ENCODE data around the gene MUC5AC. TPM values are rescaled to one million over a fixed set of nuclear protein-coding genes. Genes with fewer than 3 reads are reported as not detected.

The MUC5AC gene
- total RNA-seq, 1 experiment from 2014 or later: under 0.01 TPM

DNA sequence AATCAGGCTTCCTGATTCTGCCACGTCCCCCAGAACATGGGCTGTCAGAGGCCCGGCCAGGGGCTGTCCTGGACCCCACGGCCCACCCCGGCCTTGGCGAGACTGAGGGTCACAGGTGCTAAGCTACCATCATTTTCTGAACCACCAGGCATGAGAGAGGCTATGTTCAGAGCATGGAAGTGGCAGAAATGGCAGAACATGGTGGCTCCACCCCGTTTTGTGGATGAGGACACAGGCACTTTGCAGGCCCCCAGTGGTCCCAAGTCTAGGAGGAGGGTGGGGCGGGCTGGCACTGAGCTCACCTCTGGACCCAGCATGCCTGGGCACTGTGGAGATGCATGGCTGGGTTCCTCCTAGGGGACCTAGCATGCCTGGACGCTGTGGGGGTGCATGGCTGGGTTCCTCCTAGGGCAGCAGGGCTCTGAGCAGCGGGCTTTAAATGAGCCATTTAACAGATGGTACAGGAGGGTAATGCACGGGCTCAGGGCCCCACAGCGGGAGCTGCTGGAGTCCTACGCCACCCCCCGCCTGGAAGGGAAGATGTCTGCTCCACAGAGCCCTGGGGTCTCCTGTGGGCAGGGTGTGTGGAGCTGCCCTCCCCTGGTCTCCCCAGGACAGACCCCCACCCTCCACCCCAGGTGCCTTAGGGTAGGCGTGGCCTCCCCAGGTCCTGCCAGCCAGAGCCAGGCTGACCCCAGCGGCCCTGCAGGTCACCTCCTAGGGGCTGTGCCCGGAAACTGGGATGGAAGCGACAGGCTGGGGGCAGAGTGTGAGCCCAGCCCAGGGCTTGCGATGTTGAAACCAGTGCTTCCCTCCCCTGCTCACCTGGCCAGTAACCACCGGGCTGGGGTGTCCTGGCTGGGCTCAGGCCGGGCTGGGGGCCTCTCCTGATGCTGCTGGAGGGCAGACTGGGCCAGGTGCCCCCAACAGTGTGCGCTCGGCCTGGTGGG lies 6.1 kb upstream of the MUC5AC start:
- CTCF ChIA-PET: interaction anchor here (0.5 to 1.1 kb wide), 2 partner anchors 11 to 258 kb away, joined by 3 read pairs; no protein-coding TSS in a partner anchor
- H3K27ac Mint-ChIP-seq: no peak overlapping the region
- POLR2A ChIA-PET: no interaction called here
- H3K27me3 Mint-ChIP-seq (ENCODE audit: low read depth): no peaks in the 10 kb centered on the region
- ATAC-seq: no peak
- DNase-seq (ENCODE audit: low spot score): no peak
- no peaks in the 10 kb centered on the region for H3K4me1 Mint-ChIP-seq
- H3K4me3 Mint-ChIP-seq: no peak overlapping the region
- peaks cover 4% of the 10 kb centered on the region for H3K36me3 Mint-ChIP-seq
- peaks cover 19% of the 10 kb centered on the region for H3K9me3 Mint-ChIP-seq
- TF ChIP-seq KAT7 (CRISPR knock-in tag; IDR thresholded peaks at IDR 0.05; ENCODE audit: borderline replicate concordance): no peak
- no peak for TF ChIP-seq HMGA2 (CRISPR knock-in tag; IDR thresholded peaks at IDR 0.05)
- TF ChIP-seq ZBTB21 (CRISPR knock-in tag; IDR thresholded peaks at IDR 0.05; ENCODE audit: borderline replicate concordance): no peak
- TF ChIP-seq CREB1 (CRISPR knock-in tag; IDR thresholded peaks at IDR 0.05): no peak
- no peak for TF ChIP-seq GRHL2 (CRISPR knock-in tag; IDR thresholded peaks at IDR 0.05; ENCODE audit: insufficient replicate concordance, severe bottlenecking)
- TF ChIP-seq, protein P1, sequence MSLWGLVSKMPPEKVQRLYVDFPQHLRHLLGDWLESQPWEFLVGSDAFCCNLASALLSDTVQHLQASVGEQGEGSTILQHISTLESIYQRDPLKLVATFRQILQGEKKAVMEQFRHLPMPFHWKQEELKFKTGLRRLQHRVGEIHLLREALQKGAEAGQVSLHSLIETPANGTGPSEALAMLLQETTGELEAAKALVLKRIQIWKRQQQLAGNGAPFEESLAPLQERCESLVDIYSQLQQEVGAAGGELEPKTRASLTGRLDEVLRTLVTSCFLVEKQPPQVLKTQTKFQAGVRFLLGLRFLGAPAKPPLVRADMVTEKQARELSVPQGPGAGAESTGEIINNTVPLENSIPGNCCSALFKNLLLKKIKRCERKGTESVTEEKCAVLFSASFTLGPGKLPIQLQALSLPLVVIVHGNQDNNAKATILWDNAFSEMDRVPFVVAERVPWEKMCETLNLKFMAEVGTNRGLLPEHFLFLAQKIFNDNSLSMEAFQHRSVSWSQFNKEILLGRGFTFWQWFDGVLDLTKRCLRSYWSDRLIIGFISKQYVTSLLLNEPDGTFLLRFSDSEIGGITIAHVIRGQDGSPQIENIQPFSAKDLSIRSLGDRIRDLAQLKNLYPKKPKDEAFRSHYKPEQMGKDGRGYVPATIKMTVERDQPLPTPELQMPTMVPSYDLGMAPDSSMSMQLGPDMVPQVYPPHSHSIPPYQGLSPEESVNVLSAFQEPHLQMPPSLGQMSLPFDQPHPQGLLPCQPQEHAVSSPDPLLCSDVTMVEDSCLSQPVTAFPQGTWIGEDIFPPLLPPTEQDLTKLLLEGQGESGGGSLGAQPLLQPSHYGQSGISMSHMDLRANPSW (CRISPR knock-in tag; conservative IDR thresholded peaks at IDR 0.05; ENCODE audit: low read depth): no peak
- TF ChIP-seq, protein P2, sequence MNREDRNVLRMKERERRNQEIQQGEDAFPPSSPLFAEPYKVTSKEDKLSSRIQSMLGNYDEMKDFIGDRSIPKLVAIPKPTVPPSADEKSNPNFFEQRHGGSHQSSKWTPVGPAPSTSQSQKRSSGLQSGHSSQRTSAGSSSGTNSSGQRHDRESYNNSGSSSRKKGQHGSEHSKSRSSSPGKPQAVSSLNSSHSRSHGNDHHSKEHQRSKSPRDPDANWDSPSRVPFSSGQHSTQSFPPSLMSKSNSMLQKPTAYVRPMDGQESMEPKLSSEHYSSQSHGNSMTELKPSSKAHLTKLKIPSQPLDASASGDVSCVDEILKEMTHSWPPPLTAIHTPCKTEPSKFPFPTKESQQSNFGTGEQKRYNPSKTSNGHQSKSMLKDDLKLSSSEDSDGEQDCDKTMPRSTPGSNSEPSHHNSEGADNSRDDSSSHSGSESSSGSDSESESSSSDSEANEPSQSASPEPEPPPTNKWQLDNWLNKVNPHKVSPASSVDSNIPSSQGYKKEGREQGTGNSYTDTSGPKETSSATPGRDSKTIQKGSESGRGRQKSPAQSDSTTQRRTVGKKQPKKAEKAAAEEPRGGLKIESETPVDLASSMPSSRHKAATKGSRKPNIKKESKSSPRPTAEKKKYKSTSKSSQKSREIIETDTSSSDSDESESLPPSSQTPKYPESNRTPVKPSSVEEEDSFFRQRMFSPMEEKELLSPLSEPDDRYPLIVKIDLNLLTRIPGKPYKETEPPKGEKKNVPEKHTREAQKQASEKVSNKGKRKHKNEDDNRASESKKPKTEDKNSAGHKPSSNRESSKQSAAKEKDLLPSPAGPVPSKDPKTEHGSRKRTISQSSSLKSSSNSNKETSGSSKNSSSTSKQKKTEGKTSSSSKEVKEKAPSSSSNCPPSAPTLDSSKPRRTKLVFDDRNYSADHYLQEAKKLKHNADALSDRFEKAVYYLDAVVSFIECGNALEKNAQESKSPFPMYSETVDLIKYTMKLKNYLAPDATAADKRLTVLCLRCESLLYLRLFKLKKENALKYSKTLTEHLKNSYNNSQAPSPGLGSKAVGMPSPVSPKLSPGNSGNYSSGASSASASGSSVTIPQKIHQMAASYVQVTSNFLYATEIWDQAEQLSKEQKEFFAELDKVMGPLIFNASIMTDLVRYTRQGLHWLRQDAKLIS (CRISPR knock-in tag; IDR thresholded peaks at IDR 0.05; ENCODE audit: borderline replicate concordance): no peak
- TF ChIP-seq, protein P3, sequence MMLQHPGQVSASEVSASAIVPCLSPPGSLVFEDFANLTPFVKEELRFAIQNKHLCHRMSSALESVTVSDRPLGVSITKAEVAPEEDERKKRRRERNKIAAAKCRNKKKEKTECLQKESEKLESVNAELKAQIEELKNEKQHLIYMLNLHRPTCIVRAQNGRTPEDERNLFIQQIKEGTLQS (CRISPR knock-in tag; conservative IDR thresholded peaks at IDR 0.05): no peak
- TF ChIP-seq NFE2L1 (CRISPR knock-in tag; IDR thresholded peaks at IDR 0.05): no peak
- TF ChIP-seq, protein P4, sequence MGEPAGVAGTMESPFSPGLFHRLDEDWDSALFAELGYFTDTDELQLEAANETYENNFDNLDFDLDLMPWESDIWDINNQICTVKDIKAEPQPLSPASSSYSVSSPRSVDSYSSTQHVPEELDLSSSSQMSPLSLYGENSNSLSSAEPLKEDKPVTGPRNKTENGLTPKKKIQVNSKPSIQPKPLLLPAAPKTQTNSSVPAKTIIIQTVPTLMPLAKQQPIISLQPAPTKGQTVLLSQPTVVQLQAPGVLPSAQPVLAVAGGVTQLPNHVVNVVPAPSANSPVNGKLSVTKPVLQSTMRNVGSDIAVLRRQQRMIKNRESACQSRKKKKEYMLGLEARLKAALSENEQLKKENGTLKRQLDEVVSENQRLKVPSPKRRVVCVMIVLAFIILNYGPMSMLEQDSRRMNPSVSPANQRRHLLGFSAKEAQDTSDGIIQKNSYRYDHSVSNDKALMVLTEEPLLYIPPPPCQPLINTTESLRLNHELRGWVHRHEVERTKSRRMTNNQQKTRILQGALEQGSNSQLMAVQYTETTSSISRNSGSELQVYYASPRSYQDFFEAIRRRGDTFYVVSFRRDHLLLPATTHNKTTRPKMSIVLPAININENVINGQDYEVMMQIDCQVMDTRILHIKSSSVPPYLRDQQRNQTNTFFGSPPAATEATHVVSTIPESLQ (CRISPR knock-in tag; IDR thresholded peaks at IDR 0.05): no peak
- TF ChIP-seq, protein P5, sequence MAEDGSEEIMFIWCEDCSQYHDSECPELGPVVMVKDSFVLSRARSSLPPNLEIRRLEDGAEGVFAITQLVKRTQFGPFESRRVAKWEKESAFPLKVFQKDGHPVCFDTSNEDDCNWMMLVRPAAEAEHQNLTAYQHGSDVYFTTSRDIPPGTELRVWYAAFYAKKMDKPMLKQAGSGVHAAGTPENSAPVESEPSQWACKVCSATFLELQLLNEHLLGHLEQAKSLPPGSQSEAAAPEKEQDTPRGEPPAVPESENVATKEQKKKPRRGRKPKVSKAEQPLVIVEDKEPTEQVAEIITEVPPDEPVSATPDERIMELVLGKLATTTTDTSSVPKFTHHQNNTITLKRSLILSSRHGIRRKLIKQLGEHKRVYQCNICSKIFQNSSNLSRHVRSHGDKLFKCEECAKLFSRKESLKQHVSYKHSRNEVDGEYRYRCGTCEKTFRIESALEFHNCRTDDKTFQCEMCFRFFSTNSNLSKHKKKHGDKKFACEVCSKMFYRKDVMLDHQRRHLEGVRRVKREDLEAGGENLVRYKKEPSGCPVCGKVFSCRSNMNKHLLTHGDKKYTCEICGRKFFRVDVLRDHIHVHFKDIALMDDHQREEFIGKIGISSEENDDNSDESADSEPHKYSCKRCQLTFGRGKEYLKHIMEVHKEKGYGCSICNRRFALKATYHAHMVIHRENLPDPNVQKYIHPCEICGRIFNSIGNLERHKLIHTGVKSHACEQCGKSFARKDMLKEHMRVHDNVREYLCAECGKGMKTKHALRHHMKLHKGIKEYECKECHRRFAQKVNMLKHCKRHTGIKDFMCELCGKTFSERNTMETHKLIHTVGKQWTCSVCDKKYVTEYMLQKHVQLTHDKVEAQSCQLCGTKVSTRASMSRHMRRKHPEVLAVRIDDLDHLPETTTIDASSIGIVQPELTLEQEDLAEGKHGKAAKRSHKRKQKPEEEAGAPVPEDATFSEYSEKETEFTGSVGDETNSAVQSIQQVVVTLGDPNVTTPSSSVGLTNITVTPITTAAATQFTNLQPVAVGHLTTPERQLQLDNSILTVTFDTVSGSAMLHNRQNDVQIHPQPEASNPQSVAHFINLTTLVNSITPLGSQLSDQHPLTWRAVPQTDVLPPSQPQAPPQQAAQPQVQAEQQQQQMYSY (CRISPR knock-in tag; IDR thresholded peaks at IDR 0.05): no peak
- no peak for TF ChIP-seq JUN (CRISPR knock-in tag; IDR thresholded peaks at IDR 0.05)
- TF ChIP-seq ZNF317 (CRISPR knock-in tag; IDR thresholded peaks at IDR 0.05; ENCODE audit: borderline replicate concordance, low read depth): no peak
- TF ChIP-seq, protein P6, sequence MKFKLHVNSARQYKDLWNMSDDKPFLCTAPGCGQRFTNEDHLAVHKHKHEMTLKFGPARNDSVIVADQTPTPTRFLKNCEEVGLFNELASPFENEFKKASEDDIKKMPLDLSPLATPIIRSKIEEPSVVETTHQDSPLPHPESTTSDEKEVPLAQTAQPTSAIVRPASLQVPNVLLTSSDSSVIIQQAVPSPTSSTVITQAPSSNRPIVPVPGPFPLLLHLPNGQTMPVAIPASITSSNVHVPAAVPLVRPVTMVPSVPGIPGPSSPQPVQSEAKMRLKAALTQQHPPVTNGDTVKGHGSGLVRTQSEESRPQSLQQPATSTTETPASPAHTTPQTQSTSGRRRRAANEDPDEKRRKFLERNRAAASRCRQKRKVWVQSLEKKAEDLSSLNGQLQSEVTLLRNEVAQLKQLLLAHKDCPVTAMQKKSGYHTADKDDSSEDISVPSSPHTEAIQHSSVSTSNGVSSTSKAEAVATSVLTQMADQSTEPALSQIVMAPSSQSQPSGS (CRISPR knock-in tag; IDR thresholded peaks at IDR 0.05; ENCODE audit: borderline replicate concordance, low read depth): no peak
- TF ChIP-seq FOXP1 (CRISPR knock-in tag; IDR thresholded peaks at IDR 0.05; ENCODE audit: borderline replicate concordance): no peak
- TF ChIP-seq, protein P7, sequence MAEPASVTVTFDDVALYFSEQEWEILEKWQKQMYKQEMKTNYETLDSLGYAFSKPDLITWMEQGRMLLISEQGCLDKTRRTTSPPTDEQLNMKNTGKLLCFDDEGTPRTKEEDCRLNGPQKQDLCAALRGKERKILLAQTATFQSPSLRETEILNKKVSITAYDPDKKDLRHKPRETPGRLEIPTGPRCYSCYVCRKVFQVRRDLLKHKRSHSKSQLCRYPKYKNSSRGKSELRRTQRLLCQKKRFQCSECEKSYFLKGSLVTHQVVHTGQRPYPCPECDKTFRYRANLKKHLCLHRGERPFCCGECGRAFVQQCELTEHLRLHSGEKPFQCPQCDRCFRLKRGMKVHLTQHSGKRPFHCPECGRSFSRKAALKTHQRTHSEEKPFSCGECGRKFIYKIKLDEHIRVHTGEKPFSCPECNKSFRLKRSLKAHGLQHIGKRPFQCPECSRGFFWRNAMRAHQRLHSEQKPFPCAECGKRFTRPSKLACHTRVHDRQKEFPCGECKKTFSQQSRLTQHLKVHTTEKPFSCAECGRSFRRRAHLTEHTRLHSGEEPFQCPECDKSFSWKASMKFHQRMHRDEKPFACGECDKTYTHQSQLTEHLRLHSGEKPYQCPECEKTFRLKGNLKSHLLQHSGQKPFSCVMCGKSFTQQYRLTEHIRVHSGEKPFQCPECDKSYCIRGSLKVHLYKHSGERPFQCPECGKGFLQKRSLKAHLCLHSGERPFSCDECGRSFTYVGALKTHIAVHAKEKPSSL (CRISPR knock-in tag; conservative IDR thresholded peaks at IDR 0.05): no peak
- TF ChIP-seq, protein P8, sequence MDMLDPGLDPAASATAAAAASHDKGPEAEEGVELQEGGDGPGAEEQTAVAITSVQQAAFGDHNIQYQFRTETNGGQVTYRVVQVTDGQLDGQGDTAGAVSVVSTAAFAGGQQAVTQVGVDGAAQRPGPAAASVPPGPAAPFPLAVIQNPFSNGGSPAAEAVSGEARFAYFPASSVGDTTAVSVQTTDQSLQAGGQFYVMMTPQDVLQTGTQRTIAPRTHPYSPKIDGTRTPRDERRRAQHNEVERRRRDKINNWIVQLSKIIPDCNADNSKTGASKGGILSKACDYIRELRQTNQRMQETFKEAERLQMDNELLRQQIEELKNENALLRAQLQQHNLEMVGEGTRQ (CRISPR knock-in tag; IDR thresholded peaks at IDR 0.05): no peak
- no peak for TF ChIP-seq FOXK1 (CRISPR knock-in tag; IDR thresholded peaks at IDR 0.05)
